Gastrocnemius medialis (tissue), 4 donors: ENCODE data around the gene SRGAP3. TPM values are rescaled to one million over a fixed set of nuclear protein-coding genes. Genes with fewer than 3 reads are reported as not detected.
"Not testable (repeated sequence)": the region's sequence is repeated elsewhere in the genome, so short reads cannot be mapped to it uniquely, and the experiment has no call there.

Source experiments
- ATAC-seq, 2 donors: fragments of 150-250 bp; one replicate each; pipeline ENCODE4 v1.9.1; 2016
- DNase-seq, 2 donors: peaks; one replicate each; pipeline ENCODE4 v3.0.0-alpha.2; 2019
- H3K27ac ChIP-seq, 4 donors: fragments of 200-600 bp; sonication (generic); 1 replicate in 1 of 4; 2 replicates in 3 of 4; pipeline ENCODE4 v1.5.1; 2016 to 2018; ENCODE audit warnings: mild to moderate bottlenecking in 2 of 4, moderate library complexity in 1 of 4
- H3K27me3 ChIP-seq, 3 donors: fragments of 200-600 bp; sonication (generic) in 2 of 3; 1 replicate in 1 of 3; 2 replicates in 2 of 3; pipeline versions ENCODE4 v1.5.1 to v1.6.0; 2016 to 2019; ENCODE audit warnings: mild to moderate bottlenecking in 1 of 3, moderate library complexity in 1 of 3
- H3K36me3 ChIP-seq, 2 donors: fragments of 200-600 bp; sonication (generic) in 1 of 2; one replicate each; pipeline ENCODE4 v1.5.1; 2017 to 2018
- H3K4me1 ChIP-seq, 2 donors: fragments of 200-600 bp; sonication (generic) in 1 of 2; one replicate each; pipeline ENCODE4 v1.5.1; 2016 to 2017; ENCODE audit warnings: mild to moderate bottlenecking in 2 of 2
- H3K4me3 ChIP-seq, 4 donors: fragments of 200-600 bp; sonication (generic) in 3 of 4; 1 replicate in 1 of 4; 2 replicates in 3 of 4; pipeline ENCODE4 v1.5.1; 2016 to 2019; ENCODE audit warnings: mild to moderate bottlenecking in 2 of 4
- H3K9me3 ChIP-seq, 3 donors: fragments of 200-600 bp; sonication (generic) in 2 of 3; 1 replicate in 1 of 3; 2 replicates in 2 of 3; pipeline ENCODE4 v1.5.1; 2016 to 2019
- POLR2A ChIP-seq, 2 donors: fragments of 450-650 bp; IDR thresholded peaks; one replicate each; pipeline ENCODE4 v1.6.1; 2017; ENCODE audit warnings: antibody characterized with exemption in 2 of 2, mild to moderate bottlenecking in 2 of 2, moderate library complexity in 2 of 2
- in situ Hi-C, 4 donors: fragments of 200-750 bp; cut with MboI; loops; one replicate each; pipeline versions ENCODE4 v1.15.0 to v1.8.0; 2017; ENCODE audit warnings: low sequenced_read_pairs in 4 of 4
- intact Hi-C: fragments of 100-400 bp; cut with DNase I; formaldehyde crosslinking; loops from one replicate; pipeline ENCODE4 v1.15.1; 2023; ENCODE audit warnings: low total_unique reads
- total RNA-seq, 4 donors: library from RNA; depleted of rRNA; stranded (reverse); fragments of >200 nt; gene quantifications; one replicate each; pipeline versions ENCODE4 v1.1.0 to v1.2.3, GENCODE V29; 2016
- TF ChIP-seq, protein P1 (sequence below), 5 experiments: fragments of 450-650 bp in 3 of 5; fragments of 200-600 bp in 2 of 5; sonication (generic) in 2 of 5; IDR thresholded peaks in 4 of 5; conservative IDR thresholded peaks in 1 of 5; 1 replicate in 4 of 5; 2 replicates in 1 of 5; pipeline ENCODE4 v1.5.1; 2016 to 2019; ENCODE audit warnings: antibody characterized with exemption in 5 of 5, mild to moderate bottlenecking in 3 of 5, moderate library complexity in 3 of 5

The SRGAP3 gene
- total RNA-seq, 4 donors from 2014 or later: 1.3 to 2.3 (median 1.8) TPM

DNA sequence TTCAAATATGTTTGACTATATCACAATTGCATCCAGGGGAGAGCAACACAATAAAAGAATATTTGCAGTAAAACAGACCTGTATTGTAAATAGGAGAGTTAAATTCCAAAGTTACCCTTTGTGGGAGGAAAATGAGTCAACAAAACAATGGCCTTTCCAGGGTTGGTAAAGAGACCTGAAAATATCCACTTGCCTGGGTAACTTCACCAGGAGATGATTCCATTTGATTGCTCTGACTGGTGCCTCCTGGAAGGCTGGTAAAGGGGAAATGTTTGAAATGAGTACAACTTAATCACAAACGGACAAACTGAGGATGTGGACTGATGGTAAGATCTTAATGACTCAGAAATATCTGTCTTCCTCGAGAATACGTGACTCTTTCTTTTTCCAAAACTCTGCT is 43.6 kb upstream of the SRGAP3 start:
- peaks cover 0 to 2% of the 10 kb centered on the region in 2 donors for H3K4me1 ChIP-seq
- H3K36me3 ChIP-seq: no peaks in the 10 kb centered on the region
- DNase-seq (no peak), ATAC-seq (no peak)
- no peaks in the 10 kb centered on the region for H3K27me3 ChIP-seq
- no peaks in the 10 kb centered on the region for H3K9me3 ChIP-seq
- in situ Hi-C loops: loop anchor here in 1 of 4 donors (25.0 kb wide), 1 partner anchor 206 kb away; no protein-coding TSS in a partner anchor
- intact Hi-C loops: no loop called here
- no peak for TF ChIP-seq POLR2A (IDR thresholded peaks at IDR 0.05)
- TF ChIP-seq, protein P1, sequence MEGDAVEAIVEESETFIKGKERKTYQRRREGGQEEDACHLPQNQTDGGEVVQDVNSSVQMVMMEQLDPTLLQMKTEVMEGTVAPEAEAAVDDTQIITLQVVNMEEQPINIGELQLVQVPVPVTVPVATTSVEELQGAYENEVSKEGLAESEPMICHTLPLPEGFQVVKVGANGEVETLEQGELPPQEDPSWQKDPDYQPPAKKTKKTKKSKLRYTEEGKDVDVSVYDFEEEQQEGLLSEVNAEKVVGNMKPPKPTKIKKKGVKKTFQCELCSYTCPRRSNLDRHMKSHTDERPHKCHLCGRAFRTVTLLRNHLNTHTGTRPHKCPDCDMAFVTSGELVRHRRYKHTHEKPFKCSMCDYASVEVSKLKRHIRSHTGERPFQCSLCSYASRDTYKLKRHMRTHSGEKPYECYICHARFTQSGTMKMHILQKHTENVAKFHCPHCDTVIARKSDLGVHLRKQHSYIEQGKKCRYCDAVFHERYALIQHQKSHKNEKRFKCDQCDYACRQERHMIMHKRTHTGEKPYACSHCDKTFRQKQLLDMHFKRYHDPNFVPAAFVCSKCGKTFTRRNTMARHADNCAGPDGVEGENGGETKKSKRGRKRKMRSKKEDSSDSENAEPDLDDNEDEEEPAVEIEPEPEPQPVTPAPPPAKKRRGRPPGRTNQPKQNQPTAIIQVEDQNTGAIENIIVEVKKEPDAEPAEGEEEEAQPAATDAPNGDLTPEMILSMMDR (IDR thresholded peaks at IDR 0.05 in 4 of 5, conservative IDR thresholded peaks at IDR 0.05 in 1 of 5): no peak
- H3K4me3 ChIP-seq: no peak overlapping the region
- H3K27ac ChIP-seq: no peak overlapping the region

DNA sequence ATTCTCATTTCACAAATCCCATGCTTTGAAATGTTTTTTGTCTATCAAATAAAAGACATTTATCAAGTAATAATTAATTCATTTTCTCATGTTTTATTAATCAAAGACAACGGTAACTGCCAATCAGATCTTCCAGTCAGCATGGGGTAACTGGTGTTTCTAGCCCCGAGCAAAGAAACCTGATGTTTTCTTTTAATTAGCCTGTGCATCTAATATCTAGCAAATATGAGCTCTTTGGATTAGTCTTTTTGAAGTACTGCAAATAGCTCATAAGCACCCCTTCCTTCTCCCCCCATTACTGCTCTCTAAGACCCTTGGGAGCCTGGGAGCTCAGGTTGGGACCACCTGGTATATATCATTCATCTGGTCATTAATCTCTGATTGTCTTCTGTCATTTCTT is 43.1 kb upstream of the SRGAP3 start:
- TF ChIP-seq, protein P1 (IDR thresholded peaks at IDR 0.05 in 4 of 5, conservative IDR thresholded peaks at IDR 0.05 in 1 of 5): no peak
- TF ChIP-seq POLR2A (IDR thresholded peaks at IDR 0.05): no peak
- H3K4me3 ChIP-seq: no peak overlapping the region
- no peaks in the 10 kb centered on the region for H3K36me3 ChIP-seq
- intact Hi-C loops (no loop called here), in situ Hi-C loops (loop anchor here in 1 of 4 donors (25.0 kb wide), 1 partner anchor 205 kb away; no protein-coding TSS in a partner anchor)
- no peaks in the 10 kb centered on the region for H3K27me3 ChIP-seq
- H3K27ac ChIP-seq: no peak overlapping the region
- no peaks in the 10 kb centered on the region for H3K9me3 ChIP-seq
- DNase-seq (no peak), ATAC-seq (no peak)
- no peaks in the 10 kb centered on the region for H3K4me1 ChIP-seq

DNA sequence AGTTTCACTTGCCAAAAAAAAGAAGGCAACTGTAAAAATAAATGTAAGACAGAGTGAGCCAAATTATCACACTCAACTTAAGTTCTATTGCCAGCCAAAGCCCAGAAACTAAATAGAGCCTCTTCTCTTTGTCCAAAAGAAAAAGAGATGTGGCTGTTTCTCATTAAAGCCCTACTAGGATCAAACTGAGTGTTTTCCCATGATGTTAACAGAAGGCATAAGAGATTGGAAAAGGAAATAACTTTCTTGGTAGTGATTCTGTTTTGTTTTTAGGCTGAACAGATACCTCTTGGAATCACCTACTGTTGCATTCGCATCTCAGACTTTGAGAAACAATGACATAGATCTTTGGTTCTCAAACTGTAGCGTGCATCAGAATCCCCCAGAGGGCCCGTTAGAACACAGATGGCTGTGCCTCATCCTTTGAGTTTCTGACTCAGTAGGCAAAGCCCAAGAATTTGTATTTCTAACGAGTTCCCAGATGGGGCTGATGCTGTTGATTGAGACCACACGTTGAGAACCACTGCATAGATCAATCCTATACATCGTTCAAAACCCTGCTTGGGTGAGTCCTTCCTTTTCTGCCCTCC is 42.5 kb upstream of the SRGAP3 start:
- no peak for DNase-seq
- TF ChIP-seq, protein P1 (IDR thresholded peaks at IDR 0.05 in 4 of 5, conservative IDR thresholded peaks at IDR 0.05 in 1 of 5): no peak
- no peak for TF ChIP-seq POLR2A (IDR thresholded peaks at IDR 0.05)
- intact Hi-C loops: no loop called here
- H3K4me1 ChIP-seq: no peaks in the 10 kb centered on the region
- H3K27me3 ChIP-seq: no peaks in the 10 kb centered on the region
- ATAC-seq: no peak
- H3K36me3 ChIP-seq: no peaks in the 10 kb centered on the region
- in situ Hi-C loops: loop anchor here in 1 of 4 donors (25.0 kb wide), 1 partner anchor 205 kb away; no protein-coding TSS in a partner anchor
- no peaks in the 10 kb centered on the region for H3K9me3 ChIP-seq
- no peak overlapping the region for H3K4me3 ChIP-seq
- H3K27ac ChIP-seq: no peak overlapping the region

DNA sequence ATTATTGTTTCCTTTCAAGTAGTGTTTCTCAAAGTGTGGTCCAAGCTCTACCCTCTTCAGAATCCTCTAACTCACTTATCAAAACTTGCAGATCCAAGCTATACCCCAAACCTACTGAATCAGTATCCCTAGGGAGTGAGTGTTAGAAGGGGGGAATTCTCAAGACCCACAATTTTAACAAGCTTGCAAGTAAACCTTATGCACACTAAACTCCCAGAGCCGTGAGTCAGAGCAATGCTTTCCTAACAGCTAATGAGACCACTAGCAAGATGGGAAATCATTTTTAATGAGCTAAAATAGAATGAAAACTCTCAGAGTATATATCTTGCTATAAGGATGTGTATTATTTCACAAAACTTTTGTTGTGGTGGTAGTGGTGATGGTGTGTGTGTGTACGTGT is 41.1 kb upstream of the SRGAP3 start:
- in situ Hi-C loops: loop anchor here in 1 of 4 donors (25.0 kb wide), 1 partner anchor 203 kb away; no protein-coding TSS in a partner anchor
- H3K27me3 ChIP-seq: no peaks in the 10 kb centered on the region
- ATAC-seq: no peak

DNA sequence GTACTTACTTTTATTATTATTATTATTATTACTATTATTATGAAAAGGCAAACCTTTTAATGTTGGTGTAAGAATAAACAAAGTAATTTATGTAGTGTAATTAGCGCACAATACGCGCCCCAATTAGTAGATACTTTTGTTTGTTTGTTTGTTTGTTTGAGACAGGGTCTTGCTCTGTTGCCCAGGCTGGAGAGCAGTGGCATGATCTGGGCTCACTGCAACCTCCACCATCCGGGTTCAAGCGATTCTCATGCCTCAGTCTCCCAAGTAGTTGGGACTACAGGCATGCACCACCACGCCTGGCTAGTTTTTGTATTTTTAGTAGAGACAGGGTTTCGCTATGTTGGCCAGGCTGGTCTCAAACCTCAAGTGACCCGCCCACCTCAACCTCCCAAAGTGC is 32.1 kb upstream of the SRGAP3 start:
- in situ Hi-C loops: loop anchor here in 1 of 4 donors (25.0 kb wide), 1 partner anchor 194 kb away; no protein-coding TSS in a partner anchor
- not testable (repeated sequence) for H3K4me1 ChIP-seq

More for the DNA sequence above, 41.1 kb upstream of the SRGAP3 start:
- no peak overlapping the region for H3K27ac ChIP-seq
- intact Hi-C loops: no loop called here
- H3K9me3 ChIP-seq: no peaks in the 10 kb centered on the region
- no peaks in the 10 kb centered on the region for H3K36me3 ChIP-seq
- no peak for DNase-seq
- H3K4me1 ChIP-seq: no peaks in the 10 kb centered on the region
- no peak overlapping the region for H3K4me3 ChIP-seq
- no peak for TF ChIP-seq POLR2A (IDR thresholded peaks at IDR 0.05)
- TF ChIP-seq, protein P1 (IDR thresholded peaks at IDR 0.05 in 4 of 5, conservative IDR thresholded peaks at IDR 0.05 in 1 of 5): no peak

More for the DNA sequence above, 32.1 kb upstream of the SRGAP3 start:
- H3K27me3 ChIP-seq, H3K27ac ChIP-seq, H3K9me3 ChIP-seq, H3K4me3 ChIP-seq, ATAC-seq, DNase-seq, H3K36me3 ChIP-seq, intact Hi-C loops: not testable (repeated sequence)
